GM21717 (cell line): ENCODE measurements around the gene ZFAND3.
"Not testable (repeated sequence)": the region's sequence is repeated elsewhere in the genome, so short reads cannot be mapped to it uniquely, and the experiment has no call there.

Source experiments
- ATAC-seq: cut with Tn5 transposase; IDR thresholded peaks from one replicate; pipeline ENCODE4 v1.9.1; 2021; ENCODE audit warnings: mild to moderate bottlenecking, moderate library complexity; ENCODE audit not compliant: unreplicated experiment

Gene ZFAND3

DNA sequence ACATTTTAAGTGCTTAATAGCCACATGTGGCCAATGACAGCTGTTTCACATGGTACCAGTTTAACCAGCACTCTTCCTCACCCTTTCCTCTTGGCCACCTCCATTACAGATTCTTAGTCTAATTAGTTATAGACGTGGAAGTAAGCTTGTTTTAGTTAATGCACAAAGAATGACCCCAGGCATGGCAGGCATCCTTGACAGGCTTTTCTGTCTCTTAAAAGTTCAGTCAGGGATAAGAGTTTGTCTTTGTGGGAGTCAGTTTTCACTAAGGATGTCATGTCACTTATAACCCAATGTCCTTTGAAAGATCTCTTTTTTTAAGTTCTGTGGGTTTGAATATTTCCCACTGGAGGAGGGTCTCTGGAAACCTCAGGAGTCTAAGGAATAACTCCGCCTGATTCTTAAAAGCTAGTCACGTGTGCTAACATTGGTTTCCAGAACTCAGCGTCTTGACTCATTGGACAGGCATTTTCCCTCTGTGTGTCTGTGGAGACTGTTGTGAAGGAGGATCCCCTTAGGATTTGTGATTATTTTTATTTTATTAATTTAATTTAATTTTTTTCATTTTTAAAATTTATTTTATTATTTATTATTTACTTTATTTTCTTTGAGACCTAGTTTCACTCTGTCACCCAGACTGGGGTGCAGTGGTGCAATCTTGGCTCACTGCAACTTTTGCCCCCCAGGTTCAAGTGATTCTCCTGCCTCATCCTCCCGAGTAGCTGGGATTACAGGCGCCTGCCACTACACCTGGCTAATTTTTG lies 171.4 kb downstream of the ZFAND3 start:
- ATAC-seq = no peak

DNA sequence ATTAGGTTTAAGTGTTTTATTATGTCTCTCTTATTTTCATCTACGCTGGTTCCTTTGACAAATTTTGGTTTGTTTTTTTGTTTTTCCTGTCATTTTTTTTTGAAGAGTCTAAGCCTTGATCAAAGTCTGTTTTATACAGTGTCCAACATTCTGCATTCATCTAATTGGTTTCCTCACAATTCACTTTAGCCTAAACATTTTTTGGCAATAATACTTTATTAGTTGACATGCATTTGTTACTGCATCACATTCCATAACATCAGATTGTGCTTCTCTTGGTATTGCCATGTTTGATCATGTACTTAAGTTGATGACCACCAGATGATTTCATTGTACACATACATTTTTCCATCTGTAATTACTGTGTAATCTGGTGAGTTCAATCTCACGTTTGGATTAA lies 173.2 kb downstream of the ZFAND3 start:
- no peak for ATAC-seq

DNA sequence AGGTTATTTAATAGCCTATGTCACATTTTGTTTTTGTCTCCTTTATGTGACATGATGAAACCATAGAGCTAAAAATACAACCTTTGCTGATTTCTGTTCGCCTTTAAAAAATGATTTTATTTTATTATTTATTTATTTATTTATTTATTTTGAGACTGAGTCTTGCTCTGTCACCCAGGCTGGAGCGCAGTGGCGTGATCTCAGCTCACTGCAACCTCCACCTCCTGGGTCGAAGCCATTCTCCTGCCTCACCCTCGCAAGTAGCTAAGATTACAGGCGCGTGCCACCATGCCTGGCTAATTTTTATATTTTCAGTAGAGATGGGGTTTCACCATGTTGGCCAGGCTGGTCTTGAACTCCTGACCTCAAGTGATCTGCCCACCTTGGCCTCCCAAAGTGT lies 173.7 kb downstream of the ZFAND3 start:
- not testable (repeated sequence) for ATAC-seq

DNA sequence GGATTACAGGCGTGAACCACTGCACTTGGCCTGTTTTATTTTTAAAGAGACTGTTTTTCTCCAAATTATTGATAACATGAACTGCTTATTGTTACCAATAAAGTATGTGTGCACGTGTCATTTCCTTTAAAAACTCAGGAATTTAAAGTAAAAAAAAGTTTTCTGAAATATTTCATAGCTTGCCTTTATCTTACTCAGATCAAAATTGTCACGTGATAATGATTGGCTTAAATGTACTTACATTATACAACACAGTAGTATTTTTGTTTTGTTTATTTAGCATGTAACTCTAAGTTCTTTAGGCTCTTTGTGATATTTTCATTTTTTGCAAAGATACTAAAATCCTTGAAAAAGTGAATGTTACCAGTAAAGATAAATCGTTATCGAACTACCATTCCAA lies 174.1 kb downstream of the ZFAND3 start:
- no peak for ATAC-seq

DNA sequence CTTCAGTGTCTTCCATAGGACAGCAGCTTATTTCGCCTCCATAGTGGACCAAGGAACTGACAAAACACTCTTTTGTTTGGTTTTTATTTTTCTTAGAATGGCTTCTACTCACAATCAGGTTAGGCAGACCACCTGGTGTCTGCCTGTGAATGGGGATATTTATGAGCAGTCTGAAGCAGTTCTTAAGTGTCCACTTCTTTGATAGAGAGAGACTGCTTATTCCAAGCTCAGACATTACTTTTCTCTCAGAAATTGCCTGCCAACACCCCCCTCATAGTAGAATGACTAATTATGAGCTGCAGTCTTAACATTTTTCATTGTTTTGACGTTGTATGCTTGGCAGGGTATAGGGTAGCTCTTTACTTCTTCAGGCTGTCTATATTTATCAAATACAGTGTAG lies 174.7 kb downstream of the ZFAND3 start:
- no peak for ATAC-seq

DNA sequence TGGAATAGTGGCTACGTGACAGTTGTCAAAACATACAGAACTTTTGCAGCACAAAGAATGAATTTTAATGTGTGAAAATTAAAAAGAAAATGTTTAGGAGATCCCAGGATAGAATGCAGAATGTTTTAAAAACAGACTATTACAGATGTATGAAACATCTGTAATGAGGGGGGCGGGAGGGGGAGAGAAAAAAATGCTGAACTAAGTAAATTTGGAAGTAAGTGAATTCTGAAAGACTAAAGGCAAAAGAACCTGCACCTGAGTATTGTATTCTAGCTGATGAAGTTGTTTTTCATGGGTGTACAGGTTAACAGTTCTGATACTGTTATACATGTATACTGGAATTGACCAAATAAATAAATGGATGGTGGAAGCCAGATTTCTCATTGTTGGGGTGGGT lies 178.8 kb downstream of the ZFAND3 start:
- ATAC-seq = no peak

DNA sequence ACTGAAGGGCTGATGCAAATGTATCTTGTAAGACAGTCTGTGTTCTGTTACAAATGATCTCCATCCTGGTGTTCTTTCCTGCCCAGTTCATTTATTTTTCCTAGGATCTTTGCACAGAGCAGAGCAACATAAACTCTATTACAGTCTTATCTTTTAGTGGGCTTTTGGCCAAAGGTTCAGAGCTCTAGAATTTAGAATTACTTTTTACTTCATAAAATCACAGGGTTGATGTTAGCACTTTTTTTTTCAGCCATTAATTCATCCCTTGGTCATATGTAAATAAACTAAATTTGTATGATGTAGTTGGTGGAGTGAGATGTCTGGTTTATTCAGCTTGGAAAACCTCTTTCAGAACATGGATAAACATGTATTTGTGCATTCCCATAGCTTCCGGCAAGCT lies 181.9 kb downstream of the ZFAND3 start:
- no peak for ATAC-seq

DNA sequence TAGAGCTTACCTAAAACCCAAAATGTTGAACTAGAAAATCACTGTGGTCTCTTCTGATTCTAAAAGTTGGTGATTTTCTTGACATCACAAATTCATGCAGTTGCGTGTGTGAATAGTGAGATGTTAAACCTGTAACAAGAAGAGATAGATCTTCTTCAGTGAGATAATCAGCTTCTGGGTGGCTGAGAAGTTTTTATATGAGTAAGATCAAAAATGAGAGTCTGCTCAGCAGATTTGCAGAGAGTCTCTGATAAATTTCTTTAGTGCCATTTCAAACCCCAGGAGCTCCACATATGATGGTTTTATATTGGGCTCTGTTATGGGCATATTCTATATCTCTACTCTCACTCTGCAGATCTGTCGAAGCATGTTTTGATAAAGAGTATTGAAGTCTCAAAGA lies 185.4 kb downstream of the ZFAND3 start:
- ATAC-seq = no peak

DNA sequence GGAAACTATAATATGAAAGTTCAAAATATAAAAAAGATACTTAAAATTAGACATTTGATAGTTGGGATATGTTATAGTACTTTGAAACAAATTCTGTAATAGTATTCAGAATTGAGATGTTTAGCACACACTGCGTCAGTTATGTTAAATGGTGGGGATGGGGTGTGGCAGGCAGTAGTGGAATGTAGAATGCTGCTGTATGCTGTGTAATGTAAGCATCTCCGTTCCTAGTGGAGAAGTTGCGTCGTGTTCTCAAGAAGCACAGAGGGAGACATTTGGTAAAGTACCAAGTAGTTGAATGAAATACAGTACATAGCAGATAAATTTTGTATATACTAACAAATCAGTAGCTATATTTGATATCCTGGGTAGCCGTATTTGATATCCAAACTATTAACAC lies 192.4 kb downstream of the ZFAND3 start:
- ATAC-seq = no peak

DNA sequence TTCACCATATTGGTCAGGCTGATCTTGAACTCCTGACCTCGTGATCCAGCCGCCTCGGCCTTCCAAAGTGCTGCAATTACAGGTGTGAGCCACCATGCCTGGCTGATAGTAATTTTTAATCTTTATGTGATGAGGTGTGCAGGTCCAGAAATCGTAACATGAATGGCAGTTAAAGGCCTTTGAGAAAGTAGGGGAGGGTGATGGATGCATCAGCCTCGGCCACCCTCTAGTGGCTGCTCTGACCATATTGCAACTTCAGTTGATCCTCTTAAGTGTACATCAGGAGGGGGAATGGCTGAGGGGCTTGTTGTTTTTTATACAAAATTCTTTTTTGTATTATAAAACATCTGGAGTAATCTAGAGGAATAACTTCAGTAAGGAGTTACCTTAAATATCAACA lies 193.0 kb downstream of the ZFAND3 start:
- no peak for ATAC-seq

DNA sequence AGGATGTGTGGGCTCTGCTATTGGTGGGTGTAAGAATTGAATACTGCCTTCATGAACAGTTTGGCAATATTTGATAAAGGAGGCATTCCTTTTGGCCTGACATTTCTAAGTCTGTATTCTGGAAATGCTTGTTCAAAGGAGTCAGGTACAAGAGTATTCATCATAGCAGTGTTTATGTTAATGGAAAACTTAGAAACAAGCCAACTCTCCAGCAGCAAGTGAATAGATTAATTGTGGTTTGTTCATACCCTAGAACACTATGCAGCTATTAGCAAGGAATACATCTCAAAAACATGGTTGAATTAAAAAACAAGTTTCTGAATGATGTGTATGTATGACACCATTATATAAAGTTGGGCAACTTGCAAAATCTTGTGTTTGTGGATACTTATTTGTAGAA lies 195.8 kb downstream of the ZFAND3 start:
- ATAC-seq = no peak

DNA sequence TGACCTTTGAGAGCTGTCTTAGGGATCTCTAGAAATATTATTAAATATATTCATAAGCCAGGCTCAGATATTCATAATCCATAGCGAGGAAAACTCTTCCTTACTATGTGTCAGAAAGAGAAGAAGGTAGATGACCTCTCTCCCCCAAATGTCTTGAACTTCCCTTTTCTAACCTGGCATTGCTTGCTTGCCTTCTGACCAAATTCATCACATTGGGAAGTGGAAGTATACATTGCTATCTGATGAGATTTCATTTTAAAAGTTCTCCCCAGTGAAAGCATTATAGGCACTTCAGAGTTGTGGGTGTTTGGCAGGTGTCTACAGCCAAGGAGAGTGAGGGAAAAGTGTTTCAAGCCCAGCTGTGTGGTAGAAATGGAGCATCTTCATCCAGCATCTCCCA lies 197.3 kb downstream of the ZFAND3 start:
- no peak for ATAC-seq

DNA sequence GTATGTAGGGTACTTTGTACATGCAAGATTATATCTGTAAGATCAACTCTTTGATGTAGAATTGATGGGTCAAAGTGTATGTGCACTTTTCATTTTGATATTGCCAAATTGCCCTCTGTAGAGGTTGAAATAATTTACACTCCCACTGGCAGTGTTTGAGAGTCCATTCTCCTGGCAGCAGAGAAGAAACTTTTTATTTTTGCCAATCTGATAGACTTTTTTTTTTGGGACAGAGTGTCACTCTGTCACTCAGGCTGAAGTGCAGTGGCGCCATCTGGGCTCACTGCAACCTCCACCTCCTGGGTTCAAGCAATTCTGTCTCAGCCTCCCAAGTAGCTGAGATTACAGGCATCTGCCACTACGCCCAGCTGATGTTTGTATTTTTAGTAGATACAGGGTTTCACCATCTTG lies 199.2 kb downstream of the ZFAND3 start:
- ATAC-seq = no peak

DNA sequence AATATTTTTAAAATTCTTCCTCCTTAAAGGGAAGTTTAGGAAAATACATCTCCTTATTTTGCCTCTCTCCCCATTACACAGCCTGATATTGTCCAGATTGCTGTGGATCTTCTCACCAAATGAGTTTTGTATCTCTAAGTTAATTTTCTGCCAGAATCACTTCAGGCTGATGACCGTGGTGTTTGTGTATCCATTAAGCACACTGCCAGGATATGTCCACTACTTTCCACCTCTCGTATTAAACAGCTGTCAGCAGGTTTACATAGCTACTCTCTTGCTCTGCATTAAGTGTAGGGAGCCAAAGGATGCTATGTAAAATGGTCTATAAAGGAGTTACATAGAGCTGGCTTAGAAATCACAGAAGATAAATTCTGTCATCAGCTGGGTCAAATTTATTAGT lies 201.1 kb downstream of the ZFAND3 start:
- no peak for ATAC-seq

DNA sequence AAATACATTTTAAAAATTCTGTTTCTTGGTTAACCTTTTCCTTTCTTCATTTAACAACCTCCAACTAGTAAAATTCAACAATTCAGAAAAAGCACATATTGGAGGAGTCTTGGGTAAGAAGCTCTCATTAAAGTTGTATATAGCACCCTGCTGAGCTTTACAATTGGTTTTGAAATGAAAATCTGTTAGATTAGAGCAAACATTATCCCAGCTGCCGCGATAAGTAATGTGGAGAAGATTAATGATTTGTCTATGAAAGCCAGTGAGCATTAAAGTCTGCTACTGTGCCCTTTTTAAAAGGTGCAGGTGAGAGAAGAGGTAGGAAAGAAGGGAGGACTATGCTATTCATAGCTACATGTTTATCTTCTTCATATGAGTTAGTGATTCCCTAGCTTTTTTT lies 201.5 kb downstream of the ZFAND3 start:
- ATAC-seq = no peak

DNA sequence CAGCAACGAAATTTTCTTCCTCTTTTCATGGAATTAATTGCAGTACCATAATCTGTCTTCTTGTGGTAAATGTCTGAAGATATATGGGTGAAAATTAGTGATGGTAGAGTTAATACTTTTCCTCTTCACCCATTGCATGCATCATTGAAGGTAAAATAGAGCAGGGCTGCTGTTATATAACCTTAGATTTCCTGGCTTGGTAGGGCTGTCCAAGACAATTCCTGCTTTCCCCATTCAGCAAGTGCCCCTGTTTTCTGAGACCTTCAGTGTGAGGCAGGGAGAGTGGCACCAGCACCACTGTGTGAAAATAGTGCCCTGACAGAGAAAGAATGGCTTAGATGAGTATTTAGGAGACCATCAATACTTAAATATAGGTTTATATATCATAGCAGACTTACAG lies 202.0 kb downstream of the ZFAND3 start:
- no peak for ATAC-seq

DNA sequence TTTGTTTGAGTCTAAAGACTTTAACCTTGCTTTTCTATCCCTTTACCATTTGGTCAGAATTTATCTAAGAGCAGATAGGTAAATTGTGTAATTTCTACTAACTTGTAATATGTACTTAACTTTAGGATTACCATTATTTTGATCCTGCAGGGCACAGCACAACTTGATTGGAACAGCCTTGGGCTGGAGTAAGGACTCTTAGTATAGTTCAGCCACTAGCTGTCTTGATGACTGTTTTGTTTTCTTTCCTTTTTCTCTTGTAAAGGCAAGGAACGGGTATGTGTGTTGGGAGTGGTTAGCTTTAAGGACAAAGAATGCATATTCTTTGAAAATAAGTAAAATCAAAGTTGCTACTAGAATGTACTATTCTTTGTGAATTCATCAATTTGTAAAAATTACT lies 203.2 kb downstream of the ZFAND3 start:
- no peak for ATAC-seq

DNA sequence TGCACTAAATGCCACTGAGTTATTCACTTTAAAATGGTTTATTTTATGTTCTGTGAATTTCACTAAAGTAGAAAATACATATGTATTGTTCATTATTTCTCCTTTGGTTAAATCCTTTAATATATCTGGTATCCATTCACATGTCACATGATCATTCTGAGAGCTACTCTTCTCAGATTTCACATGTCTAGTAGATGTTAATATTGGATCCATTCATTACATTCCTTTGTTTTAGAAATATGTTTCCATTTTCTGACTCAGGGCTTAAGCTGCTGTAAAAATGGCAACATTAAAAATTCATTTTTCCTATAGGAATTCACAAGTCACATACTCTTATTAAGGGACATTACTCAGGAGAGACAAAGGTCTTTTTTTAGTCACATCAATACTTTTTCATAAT lies 205.4 kb downstream of the ZFAND3 start:
- ATAC-seq = no peak

DNA sequence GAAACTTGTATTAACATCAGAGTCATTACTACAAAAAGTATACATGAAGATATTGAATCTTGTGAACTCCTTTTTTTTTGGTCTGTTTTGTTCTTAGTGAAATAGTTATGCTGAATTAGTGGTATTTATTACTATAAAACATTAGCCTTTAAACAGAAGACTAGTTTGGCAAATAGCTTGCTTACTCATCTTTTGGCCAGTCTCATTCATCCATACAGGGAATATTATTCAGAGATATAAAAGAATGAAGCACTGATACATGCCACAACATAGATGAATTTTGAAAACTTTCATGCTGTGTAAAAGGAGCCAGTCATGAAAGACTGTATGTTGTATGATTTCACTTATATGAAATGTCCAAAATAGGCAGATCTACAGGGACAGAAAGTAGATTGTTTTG lies 205.9 kb downstream of the ZFAND3 start:
- no peak for ATAC-seq

DNA sequence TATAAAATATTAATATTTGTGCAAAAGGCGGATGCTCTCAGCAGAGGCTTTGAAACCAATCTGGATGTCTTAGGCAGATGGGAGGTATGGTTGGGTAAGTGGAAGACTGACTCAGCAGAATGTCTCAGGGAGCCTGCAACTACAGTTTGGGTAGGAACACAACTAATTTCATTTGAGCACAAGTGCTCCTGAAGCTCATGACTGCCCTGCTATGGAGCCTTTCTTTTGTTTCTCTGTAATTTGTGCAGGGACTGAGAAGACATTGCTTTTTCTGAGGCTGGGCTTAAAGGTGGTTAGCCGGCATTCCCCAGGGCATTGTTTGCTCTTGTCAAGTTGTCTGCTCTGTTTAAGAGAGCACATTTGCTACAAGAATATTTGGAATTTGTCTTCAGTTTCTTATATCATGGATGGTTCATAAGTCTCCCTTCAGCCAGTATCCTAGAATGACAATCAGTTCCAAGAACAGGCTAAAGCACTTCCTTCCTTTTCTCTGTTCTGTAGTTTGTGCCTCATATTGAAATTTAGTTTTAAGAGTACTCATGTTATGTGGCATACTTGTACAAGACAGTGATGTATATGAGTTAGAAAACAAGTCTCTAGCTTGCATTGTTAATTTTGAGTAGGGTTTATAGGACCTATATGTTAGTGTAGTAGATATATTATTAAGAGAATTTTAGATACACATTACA lies 208.3 kb downstream of the ZFAND3 start:
- ATAC-seq = no peak

DNA sequence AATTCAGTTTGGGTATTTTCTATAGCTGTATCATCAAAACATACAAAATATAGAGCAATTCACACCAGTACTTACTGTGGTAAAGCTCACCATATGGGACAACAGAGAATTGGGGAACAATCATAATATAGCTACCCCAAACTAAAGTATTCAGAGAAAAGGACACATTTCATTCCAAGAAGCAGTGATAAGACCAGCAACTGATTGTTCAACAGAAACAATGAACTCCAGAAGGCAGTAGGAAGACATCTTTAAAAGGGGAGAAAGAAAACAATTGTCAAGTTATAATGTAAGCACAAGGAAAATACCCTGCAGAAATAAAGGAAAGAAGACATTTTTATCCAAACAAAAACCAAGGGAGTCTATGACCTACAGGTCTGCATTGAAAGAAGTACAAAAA lies 210.9 kb downstream of the ZFAND3 start:
- ATAC-seq = no peak

DNA sequence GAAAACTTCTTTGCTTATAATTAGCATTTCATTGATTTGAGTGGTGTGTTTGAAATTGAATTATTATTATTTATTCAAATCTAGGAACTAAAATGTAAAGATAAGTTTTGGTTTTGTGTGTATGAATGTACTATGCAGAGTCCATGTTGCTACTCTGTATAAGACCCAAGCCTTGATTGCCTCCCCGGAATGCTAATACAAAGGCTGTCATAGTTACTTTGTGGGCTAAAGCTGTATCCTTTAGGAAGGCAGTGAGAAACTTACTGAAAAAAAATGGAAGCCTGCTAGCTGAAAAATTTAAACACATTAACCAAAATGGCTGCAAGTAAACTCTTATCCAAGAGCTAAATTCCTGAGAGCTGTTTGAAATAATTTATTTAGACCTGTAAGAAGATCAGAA lies 213.3 kb downstream of the ZFAND3 start:
- no peak for ATAC-seq
